Hepatocyte (in vitro differentiated cells): ENCODE data around the gene TBC1D12.

Source experiments
- CTCF ChIP-seq: fragments of 200-600 bp; sonication (generic); IDR thresholded peaks from 2 replicates; pipeline ENCODE4 v1.5.1; 2016; ENCODE audit warnings: antibody characterized with exemption, mild to moderate bottlenecking; ENCODE audit not compliant: poor library complexity
- EZH2 ChIP-seq: fragments of 200-600 bp; sonication (generic); IDR thresholded peaks from 2 replicates; pipeline ENCODE4 v1.6.1; 2016; ENCODE audit warnings: antibody characterized with exemption, mild to moderate bottlenecking, borderline replicate concordance
- EZH2phosphoT487 ChIP-seq: fragments of 200-600 bp; sonication (generic); IDR thresholded peaks from one replicate; pipeline ENCODE4 v1.6.1; 2018; ENCODE audit warnings: antibody characterized with exemption, mild to moderate bottlenecking, low read depth, moderate library complexity; ENCODE audit not compliant: unreplicated experiment, severe bottlenecking

GRCh38 chr10:94578790-94579189, 176.4 kb downstream of the TBC1D12 start:
- TF ChIP-seq CTCF: no peak
- TF ChIP-seq EZH2: no peak
- no peak for TF ChIP-seq EZH2phosphoT487
